NT2/D1 (cell line): Measurements from ENCODE around the gene DRC7.

Source experiments
- SUZ12 ChIP-seq: IDR thresholded peaks from 2 replicates; pipeline ENCODE4 v1.6.1; 2011; ENCODE audit not compliant: insufficient read length, insufficient read depth; ENCODE audit errors: extremely low read depth
- YY1 ChIP-seq: IDR thresholded peaks from 2 replicates; pipeline ENCODE4 v1.6.1; 2011; ENCODE audit not compliant: insufficient read length, insufficient read depth
- ZNF274 ChIP-seq: IDR thresholded peaks from 2 replicates; pipeline ENCODE4 v1.6.1; 2011; ENCODE audit warnings: mild to moderate bottlenecking, low read depth, low read length

DNA sequence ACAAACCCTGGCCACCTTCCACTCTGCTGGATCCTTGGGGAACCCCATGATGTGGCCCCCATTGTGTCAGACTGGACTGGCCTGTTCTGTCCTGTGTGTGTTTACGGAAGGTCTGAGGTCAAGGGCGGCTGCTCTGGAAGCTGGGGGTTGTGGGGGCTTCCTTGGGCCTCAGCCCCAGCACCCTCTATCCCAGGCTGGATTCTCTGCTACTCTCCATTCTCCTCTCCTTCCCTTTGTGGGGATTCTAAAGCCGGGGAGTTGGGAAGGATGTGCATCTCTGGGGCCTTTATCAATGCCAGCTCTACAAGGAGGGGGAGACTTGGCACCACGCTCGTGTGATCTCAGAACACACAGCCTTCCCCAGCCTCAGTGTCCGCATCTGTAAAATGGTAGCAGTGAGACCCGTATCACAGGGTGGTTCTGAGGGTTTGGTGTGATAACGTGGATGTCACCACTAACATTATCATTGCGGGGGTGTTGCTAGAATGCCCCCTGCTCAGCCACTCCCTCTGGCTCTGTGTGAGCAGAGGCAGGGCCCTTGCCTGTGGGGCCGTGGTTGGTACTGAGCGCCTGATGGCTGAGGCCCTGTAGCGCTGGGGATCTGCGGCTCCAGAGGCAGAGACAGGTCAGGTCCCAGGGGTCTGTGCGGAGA, 48.1 kb upstream of the DRC7 start:
- TF ChIP-seq SUZ12 (no peak), ZNF274 (no peak), YY1 (no peak)
